ENCODE data around the gene BHLHE23. TPM values are rescaled to one million over a fixed set of nuclear protein-coding genes. Genes with fewer than 3 reads are reported as not detected.

Gene BHLHE23
- total and polyA plus RNA-seq, 3 experiments from 2014 or later, result not detected

DNA sequence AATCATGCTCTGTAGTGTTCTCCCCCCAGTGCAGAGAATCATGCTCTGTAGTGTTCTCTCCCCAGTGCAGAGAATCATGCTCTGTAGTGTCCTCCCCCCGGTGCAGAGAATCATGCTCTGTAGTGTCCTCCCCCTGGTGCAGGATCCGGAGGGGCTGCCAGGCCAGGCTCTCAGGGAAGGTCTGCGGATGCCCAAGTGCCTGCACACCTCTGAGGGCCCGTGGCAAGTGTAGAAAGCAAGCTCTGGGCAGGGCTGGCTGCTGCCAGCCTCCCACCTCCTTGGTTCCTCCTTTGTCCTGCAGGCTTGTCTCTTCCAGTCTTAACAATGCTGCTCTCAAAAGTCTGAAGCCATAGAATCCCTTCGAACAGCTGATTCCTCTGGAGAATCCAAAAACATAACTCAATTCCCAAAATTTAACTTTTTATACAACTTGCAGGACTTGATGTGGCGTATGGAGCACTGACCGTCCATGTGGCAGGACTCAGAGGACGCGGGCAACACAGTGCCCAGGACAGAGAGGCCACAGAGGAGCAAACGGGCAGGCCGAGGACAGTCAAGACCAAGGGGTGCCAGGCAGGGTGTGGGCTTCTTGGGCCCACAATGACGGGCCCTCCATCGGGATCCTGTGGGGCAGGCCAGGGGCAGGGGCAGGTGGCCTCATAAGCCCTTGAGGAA lies 44.6 kb upstream of the BHLHE23 start:
- Histone ChIP-seq H3K9me3 (ENCODE audit: low read length) (no peaks in the 10 kb centered on the region), H3K36me3 (ENCODE audit: insufficient read depth, low read length) (no peaks in the 10 kb centered on the region), H3K4me1 (ENCODE audit: insufficient read depth, low read length) (no peaks in the 10 kb centered on the region), H3K27ac (ENCODE audit: low read depth, low read length) (no peak overlapping the region), H3K27me3 (ENCODE audit: insufficient read depth, low read length, poor library complexity, severe bottlenecking) (no peaks in the 10 kb centered on the region), H3K4me3 (ENCODE audit: low read length) (no peak overlapping the region)
- no peak for DNase-seq
- Mint-ChIP-seq H3K36me3 (no peaks in the 10 kb centered on the region), H3K4me3 (no peak overlapping the region), H3K4me1 (no peaks in the 10 kb centered on the region), H3K9me3 (no peaks in the 10 kb centered on the region), H3K27ac (no peak overlapping the region), H3K27me3 (peaks cover 7 to 31% of the 10 kb centered on the region in 2 donors)
- ChIA-PET CTCF (no interaction called here), POLR2A (no interaction called here)

DNA sequence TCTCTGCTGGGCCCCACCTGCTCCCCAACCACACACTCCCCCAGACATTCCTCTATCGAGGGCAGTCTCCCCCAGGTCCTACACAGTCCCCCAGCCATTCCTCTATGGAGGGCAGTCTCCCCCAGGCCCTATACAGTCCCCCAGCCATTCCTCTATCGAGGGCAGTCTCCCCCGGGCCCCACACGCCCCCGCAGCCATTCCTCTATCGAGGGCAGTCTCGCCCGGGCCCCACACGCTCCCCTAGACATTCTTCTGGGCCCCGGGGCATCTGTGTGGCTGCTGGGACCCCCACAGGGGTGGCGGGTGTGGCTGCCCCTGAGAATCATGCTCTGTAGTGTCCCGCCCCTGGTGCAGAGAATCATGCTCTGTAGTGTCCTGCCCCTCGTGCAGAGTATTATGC lies 43.6 kb upstream of the BHLHE23 start:
- no peaks in the 10 kb centered on the region for H3K27me3 ChIP-seq (ENCODE audit: insufficient read depth, low read length, poor library complexity, severe bottlenecking)
- Mint-ChIP-seq H3K9me3 (no peaks in the 10 kb centered on the region), H3K27ac (no peak overlapping the region), H3K36me3 (no peaks in the 10 kb centered on the region), H3K4me3 (no peak overlapping the region), H3K4me1 (no peaks in the 10 kb centered on the region), H3K27me3 (peaks cover 8 to 36% of the 10 kb centered on the region in 2 donors)
- POLR2A ChIA-PET, result no interaction called here
- no peak overlapping the region for H3K27ac ChIP-seq (ENCODE audit: low read depth, low read length)
- H3K36me3 ChIP-seq (ENCODE audit: insufficient read depth, low read length), result no peaks in the 10 kb centered on the region
- CTCF ChIA-PET, result no interaction called here
- no peaks in the 10 kb centered on the region for H3K9me3 ChIP-seq (ENCODE audit: low read length)
- no peak overlapping the region for H3K4me3 ChIP-seq (ENCODE audit: low read length)
- H3K4me1 ChIP-seq (ENCODE audit: insufficient read depth, low read length), result no peaks in the 10 kb centered on the region
- no peak for DNase-seq

DNA sequence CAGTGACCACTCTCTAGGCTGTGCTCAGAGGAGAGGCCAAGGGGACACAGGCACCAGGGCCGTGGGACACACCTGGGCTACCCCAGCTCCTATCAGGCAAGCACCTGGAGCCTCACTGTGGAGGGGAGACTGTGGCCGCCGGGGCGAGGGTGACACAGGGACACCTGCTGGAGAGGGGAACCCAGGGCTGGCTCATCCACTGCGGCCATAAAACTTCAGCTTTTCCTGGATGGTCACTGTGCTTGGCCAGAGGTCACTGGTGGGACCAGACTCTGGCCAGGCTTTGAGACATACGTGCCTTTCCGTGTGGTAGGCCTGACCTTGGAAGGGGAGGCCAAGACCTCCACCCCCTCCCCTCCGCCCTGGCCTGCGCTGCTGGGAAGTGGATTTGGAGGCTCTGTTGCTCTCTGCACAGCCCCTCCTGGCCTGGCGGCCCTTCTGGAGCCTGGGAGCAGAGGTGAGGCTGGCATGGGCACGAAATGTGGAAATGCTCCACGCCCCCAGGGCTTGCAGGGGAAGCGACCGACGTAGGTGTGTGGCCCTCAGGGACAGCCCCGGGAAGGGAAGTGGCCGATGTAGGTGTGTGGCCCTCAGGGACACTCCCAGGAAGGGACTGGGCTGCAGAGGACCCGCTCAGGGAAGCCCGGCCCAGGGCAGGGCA lies 42.9 kb upstream of the BHLHE23 start:
- DNase-seq, result peak in 1 of 5 donors; percentile 30
- Histone ChIP-seq H3K27ac (ENCODE audit: low read depth, low read length) (no peak overlapping the region), H3K4me1 (ENCODE audit: insufficient read depth, low read length) (no peaks in the 10 kb centered on the region), H3K27me3 (ENCODE audit: insufficient read depth, low read length, poor library complexity, severe bottlenecking) (no peaks in the 10 kb centered on the region), H3K9me3 (ENCODE audit: low read length) (no peaks in the 10 kb centered on the region), H3K4me3 (ENCODE audit: low read length) (no peak overlapping the region), H3K36me3 (ENCODE audit: insufficient read depth, low read length) (no peaks in the 10 kb centered on the region)
- H3K9me3 Mint-ChIP-seq, result no peaks in the 10 kb centered on the region
- peaks cover 8 to 32% of the 10 kb centered on the region in 2 donors for H3K27me3 Mint-ChIP-seq
- peak overlapping the region in 1 of 8 donors; percentile 60 for H3K27ac Mint-ChIP-seq
- H3K4me1 Mint-ChIP-seq, result no peaks in the 10 kb centered on the region
- ChIA-PET POLR2A (no interaction called here), CTCF (no interaction called here)
- no peak overlapping the region for H3K4me3 Mint-ChIP-seq
- H3K36me3 Mint-ChIP-seq, result no peaks in the 10 kb centered on the region

DNA sequence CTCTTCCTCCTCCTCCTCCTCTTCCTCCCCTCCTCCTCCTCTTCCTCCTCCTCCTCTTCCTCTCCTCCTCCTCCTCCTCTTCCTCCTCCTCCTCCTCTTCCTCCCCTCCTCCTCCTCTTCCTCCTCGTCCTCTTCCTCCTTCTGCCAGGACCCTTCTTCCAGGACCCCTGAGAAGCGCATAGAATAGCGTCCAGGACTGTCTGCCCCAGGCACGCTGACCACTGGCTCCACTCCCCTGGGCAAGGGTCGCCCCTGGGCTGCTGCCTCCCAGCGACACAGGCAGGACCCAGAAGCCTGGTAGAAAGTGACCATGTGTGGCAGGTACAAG lies 42.4 kb upstream of the BHLHE23 start:
- ChIA-PET POLR2A (no interaction called here), CTCF (no interaction called here)
- peaks cover 11 to 31% of the 10 kb centered on the region in 2 donors for H3K27me3 Mint-ChIP-seq
- H3K27ac ChIP-seq (ENCODE audit: low read depth, low read length), result no peak overlapping the region
- no peaks in the 10 kb centered on the region for H3K27me3 ChIP-seq (ENCODE audit: insufficient read depth, low read length, poor library complexity, severe bottlenecking)
- no peak for DNase-seq
- H3K4me3 Mint-ChIP-seq, result no peak overlapping the region
- H3K9me3 Mint-ChIP-seq, result no peaks in the 10 kb centered on the region
- H3K4me1 Mint-ChIP-seq, result no peaks in the 10 kb centered on the region
- no peaks in the 10 kb centered on the region for H3K36me3 ChIP-seq (ENCODE audit: insufficient read depth, low read length)
- H3K4me1 ChIP-seq (ENCODE audit: insufficient read depth, low read length), result no peaks in the 10 kb centered on the region
- no peaks in the 10 kb centered on the region for H3K9me3 ChIP-seq (ENCODE audit: low read length)
- no peak overlapping the region for H3K4me3 ChIP-seq (ENCODE audit: low read length)
- H3K36me3 Mint-ChIP-seq, result no peaks in the 10 kb centered on the region
- no peak overlapping the region for H3K27ac Mint-ChIP-seq

DNA sequence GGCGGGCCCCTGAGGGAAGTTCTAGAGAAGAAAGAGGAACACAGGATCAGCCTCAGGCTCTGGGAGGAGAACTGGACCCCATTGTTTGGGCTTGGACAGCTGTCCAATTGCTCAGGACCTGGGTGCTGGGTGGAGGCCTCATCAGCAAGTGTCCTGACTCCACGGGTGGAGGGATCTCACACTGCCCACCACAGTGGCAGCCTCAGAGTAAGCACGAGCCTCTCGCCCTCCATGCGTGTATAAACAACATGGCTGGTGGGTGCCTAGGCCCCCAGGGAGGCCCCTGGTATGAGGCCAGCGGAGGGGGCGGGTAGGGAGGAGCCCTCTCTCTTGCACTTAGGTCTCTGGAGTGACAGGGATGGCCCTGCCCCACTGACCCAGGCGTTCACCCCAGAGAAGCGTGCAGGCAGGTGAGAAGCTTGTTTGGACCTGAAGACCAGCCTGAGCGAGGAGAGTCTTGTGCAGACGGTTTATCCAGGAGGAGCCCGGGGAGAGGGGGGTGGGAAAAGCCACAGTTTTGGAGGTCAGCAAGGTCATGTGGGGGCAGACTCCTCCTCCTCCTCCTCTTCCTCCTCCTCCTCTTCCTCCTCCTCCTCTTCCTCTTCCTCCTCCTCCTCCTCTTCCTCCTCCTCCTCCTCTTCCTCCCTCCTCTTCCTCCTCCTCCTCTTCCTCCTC lies 41.9 kb upstream of the BHLHE23 start:
- CTCF ChIA-PET, result no interaction called here

DNA sequence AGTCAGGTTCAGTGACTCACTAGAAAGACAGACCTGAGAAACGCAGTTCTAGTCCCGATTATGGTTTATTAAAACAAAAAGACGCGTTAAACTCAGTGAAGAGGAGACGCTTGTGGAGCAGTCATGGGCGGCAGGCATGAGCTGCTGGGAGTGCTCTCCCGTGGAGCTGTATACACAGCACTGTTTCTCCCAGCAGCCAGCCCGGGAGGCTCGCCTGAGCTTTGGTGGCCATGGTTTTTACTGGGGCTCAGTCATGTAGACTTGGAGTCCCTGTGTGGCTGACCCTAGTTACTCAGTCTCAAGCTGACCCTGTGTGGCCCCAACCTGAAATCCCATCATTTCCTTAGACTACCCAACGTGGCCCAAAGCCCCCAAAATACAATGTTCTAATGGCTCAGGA lies 41.2 kb upstream of the BHLHE23 start:
- Histone ChIP-seq H3K36me3 (ENCODE audit: insufficient read depth, low read length) (no peaks in the 10 kb centered on the region), H3K4me1 (ENCODE audit: insufficient read depth, low read length) (no peaks in the 10 kb centered on the region), H3K9me3 (ENCODE audit: low read length) (no peaks in the 10 kb centered on the region), H3K27me3 (ENCODE audit: insufficient read depth, low read length, poor library complexity, severe bottlenecking) (no peaks in the 10 kb centered on the region), H3K27ac (ENCODE audit: low read depth, low read length) (no peak overlapping the region), H3K4me3 (ENCODE audit: low read length) (no peak overlapping the region)
- peaks cover 10 to 24% of the 10 kb centered on the region in 2 donors for H3K27me3 Mint-ChIP-seq
- no peak overlapping the region for H3K27ac Mint-ChIP-seq
- no peak overlapping the region for H3K4me3 Mint-ChIP-seq
- peak in 1 of 5 donors; percentile 26 for DNase-seq
- no peaks in the 10 kb centered on the region for H3K36me3 Mint-ChIP-seq
- H3K4me1 Mint-ChIP-seq, result no peaks in the 10 kb centered on the region
- ChIA-PET POLR2A (no interaction called here), CTCF (no interaction called here)
- H3K9me3 Mint-ChIP-seq, result no peaks in the 10 kb centered on the region

More for the DNA sequence above, 41.9 kb upstream of the BHLHE23 start:
- Histone ChIP-seq H3K4me1 (ENCODE audit: insufficient read depth, low read length) (no peaks in the 10 kb centered on the region), H3K27ac (ENCODE audit: low read depth, low read length) (no peak overlapping the region), H3K27me3 (ENCODE audit: insufficient read depth, low read length, poor library complexity, severe bottlenecking) (no peaks in the 10 kb centered on the region), H3K9me3 (ENCODE audit: low read length) (no peaks in the 10 kb centered on the region), H3K36me3 (ENCODE audit: insufficient read depth, low read length) (no peaks in the 10 kb centered on the region), H3K4me3 (ENCODE audit: low read length) (no peak overlapping the region)
- Mint-ChIP-seq H3K4me3 (no peak overlapping the region), H3K36me3 (no peaks in the 10 kb centered on the region), H3K27ac (no peak overlapping the region), H3K27me3 (peaks cover 10 to 29% of the 10 kb centered on the region in 2 donors), H3K4me1 (no peaks in the 10 kb centered on the region), H3K9me3 (no peaks in the 10 kb centered on the region)
- POLR2A ChIA-PET, result no interaction called here
- peak in 1 of 5 donors; percentile 46 for DNase-seq

DNA sequence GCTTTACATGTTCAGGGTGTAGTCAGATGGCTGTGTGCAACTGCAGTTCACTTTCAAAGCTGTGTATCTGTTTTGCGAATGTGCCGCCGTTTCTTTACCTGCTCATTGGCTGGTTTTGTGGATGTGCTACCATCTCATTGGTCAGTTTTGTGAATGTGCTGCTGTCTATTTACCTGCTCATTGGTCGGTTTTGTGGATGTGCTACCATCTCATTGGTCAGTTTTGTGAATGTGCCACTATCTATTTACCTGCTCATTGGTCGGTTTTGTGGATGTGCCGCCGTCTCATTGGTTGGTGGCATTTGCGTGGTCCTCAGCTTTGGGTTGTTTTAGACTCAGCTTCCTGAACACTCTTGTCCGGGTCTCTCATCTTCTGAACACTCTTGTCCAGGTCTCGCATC lies 40.5 kb upstream of the BHLHE23 start:
- Histone ChIP-seq H3K4me3 (ENCODE audit: low read length) (no peak overlapping the region), H3K27ac (ENCODE audit: low read depth, low read length) (no peak overlapping the region), H3K9me3 (ENCODE audit: low read length) (no peaks in the 10 kb centered on the region), H3K36me3 (ENCODE audit: insufficient read depth, low read length) (no peaks in the 10 kb centered on the region), H3K27me3 (ENCODE audit: insufficient read depth, low read length, poor library complexity, severe bottlenecking) (no peaks in the 10 kb centered on the region), H3K4me1 (ENCODE audit: insufficient read depth, low read length) (no peaks in the 10 kb centered on the region)
- Mint-ChIP-seq H3K36me3 (no peaks in the 10 kb centered on the region), H3K4me1 (no peaks in the 10 kb centered on the region), H3K27me3 (peaks cover 11 to 26% of the 10 kb centered on the region in 2 donors), H3K4me3 (no peak overlapping the region), H3K27ac (no peak overlapping the region), H3K9me3 (no peaks in the 10 kb centered on the region)
- peak in 1 of 5 donors; percentile 25 for DNase-seq
- POLR2A ChIA-PET, result no interaction called here
- CTCF ChIA-PET, result no interaction called here

DNA sequence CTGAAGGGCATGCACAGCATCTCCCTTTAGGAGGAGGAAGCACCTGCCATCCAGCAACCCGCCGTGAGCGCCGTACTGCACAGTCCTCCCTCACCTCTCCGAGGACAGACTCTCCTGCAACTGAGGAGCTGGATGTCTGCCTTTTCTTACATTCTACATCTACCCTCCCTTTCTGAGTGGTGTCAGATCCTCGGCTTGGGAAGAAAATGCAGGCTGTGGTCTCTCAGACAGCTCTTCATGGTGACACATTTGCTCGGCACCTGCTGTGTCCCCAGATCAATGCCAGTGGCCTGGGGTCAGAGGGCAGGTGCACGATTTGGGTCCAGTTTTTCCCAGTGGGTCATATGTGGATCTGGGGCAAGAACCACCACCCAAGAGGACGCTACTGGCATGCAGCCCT lies 40.1 kb upstream of the BHLHE23 start:
- H3K4me1 ChIP-seq (ENCODE audit: insufficient read depth, low read length), result no peaks in the 10 kb centered on the region
- no peaks in the 10 kb centered on the region for H3K9me3 ChIP-seq (ENCODE audit: low read length)
- no peaks in the 10 kb centered on the region for H3K27me3 ChIP-seq (ENCODE audit: insufficient read depth, low read length, poor library complexity, severe bottlenecking)
- POLR2A ChIA-PET, result no interaction called here
- no peak overlapping the region for H3K27ac Mint-ChIP-seq
- CTCF ChIA-PET, result no interaction called here
- H3K4me3 Mint-ChIP-seq, result no peak overlapping the region
- peaks cover 11 to 27% of the 10 kb centered on the region in 2 donors for H3K27me3 Mint-ChIP-seq
- no peak overlapping the region for H3K4me3 ChIP-seq (ENCODE audit: low read length)
- peak in 1 of 5 donors; percentile 16 for DNase-seq
- no peaks in the 10 kb centered on the region for H3K36me3 ChIP-seq (ENCODE audit: insufficient read depth, low read length)
- H3K27ac ChIP-seq (ENCODE audit: low read depth, low read length), result no peak overlapping the region
- H3K9me3 Mint-ChIP-seq, result no peaks in the 10 kb centered on the region
- H3K4me1 Mint-ChIP-seq, result no peaks in the 10 kb centered on the region
- H3K36me3 Mint-ChIP-seq, result no peaks in the 10 kb centered on the region
